ENCODE data around the gene DNAH11.

DNAH11 gene

GRCh38 chr7:21943436-21943835 lies 400.6 kb downstream of the DNAH11 start:
- no peak for DNase-seq

- DNase-seq: peak in 2 of 4 experiments; percentile 1 to 19
Observed at GRCh38 chr7:21944616-21945453, 402.0 kb downstream of the DNAH11 start.

GRCh38 chr7:21945454-21946221 lies 402.8 kb downstream of the DNAH11 start, which contains the start of gene CDCA7L:
Gene CDCA7L (minus strand): TSS chr7:21945899. CDS start chr7:21945804, 95 bp downstream.
- DNase-seq: peak; percentile 24 to 65 (median 36)

- DNase-seq: no peak
Observed at GRCh38 chr7:21946222-21946709, 403.4 kb downstream of the DNAH11 start.

GRCh38 chr7:21947056-21947455 lies 404.2 kb downstream of the DNAH11 start:
- no peak for DNase-seq

GRCh38 chr7:21947946-21948345 lies 405.1 kb downstream of the DNAH11 start:
- DNase-seq: no peak

GRCh38 chr7:21948364-21948763 lies 405.5 kb downstream of the DNAH11 start:
- DNase-seq: no peak

GRCh38 chr7:21948887-21949540 lies 406.2 kb downstream of the DNAH11 start:
- DNase-seq: no peak

Data from activated CD4-positive, CD25-positive, alpha-beta regulatory T cell (primary cell).